Hindlimb muscle (tissue), 1 donor: ENCODE measurements around the gene CYFIP2. TPM values are rescaled to one million over a fixed set of nuclear protein-coding genes. Genes with fewer than 3 reads are reported as not detected.

Experiments
- DNase-seq: peaks from one replicate; pipeline ENCODE4 v3.0.0-alpha.2; 2013
- polyA plus RNA-seq: library from polyadenylated mRNA; unstranded; fragments of 120-200 nt; gene quantifications from one replicate; pipeline ENCODE4 v1.2.1, GENCODE V29; 2013; ENCODE audit not compliant: insufficient read length

CYFIP2 gene
- polyA plus RNA-seq, 1 donor: 5.7 TPM

GRCh38 chr5:157326440-157327005, 60.6 kb downstream of the CYFIP2 start:
- DNase-seq: no peak

DNA sequence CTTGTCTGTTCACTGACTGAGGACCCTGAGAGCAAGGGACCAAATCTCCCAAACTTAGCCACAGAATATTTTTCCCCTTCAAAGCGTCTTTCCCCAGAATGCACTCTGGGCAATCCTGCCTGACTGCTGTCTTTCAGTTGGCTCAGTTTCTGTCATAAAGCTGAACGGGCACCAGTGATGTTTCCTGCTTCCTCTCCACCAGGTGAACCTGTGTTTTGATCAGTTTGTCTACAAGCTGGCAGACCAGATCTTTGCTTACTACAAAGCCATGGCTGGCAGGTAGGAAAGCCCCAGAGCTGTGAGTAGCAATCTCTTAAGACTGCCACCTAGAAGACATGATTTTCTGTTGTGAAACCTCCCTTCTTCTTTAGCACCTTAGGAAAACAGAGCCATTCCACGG, 61.8 kb downstream of the CYFIP2 start:
- no peak for DNase-seq

- peak; percentile 78 for DNase-seq
Measured at GRCh38 chr5:157328277-157328912, 62.5 kb downstream of the CYFIP2 start.

DNA sequence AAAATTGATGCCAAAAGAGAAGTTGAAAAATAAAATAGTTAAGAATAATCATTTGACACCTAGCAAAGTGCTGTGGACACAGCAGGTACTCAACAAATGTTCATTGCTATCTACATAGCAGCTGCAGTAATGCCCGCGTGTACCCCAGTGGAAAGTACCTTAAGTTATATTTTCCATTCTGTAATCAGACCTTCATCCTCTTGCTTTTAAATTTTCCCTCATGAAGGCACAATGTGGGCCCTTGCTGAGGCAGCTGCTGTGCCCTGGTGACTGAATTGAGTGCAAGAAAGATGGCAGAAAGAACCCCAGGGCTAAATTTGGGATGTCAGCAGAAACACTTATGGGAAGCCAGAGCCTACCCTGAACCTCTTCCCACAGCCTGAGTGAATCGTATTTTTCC, 65.9 kb downstream of the CYFIP2 start:
- no peak for DNase-seq

GRCh38 chr5:157335534-157336422, 69.9 kb downstream of the CYFIP2 start:
- DNase-seq: no peak

GRCh38 chr5:157336423-157336744, 70.5 kb downstream of the CYFIP2 start:
- DNase-seq: no peak

GRCh38 chr5:157339409-157339808, 73.5 kb downstream of the CYFIP2 start:
- DNase-seq: no peak

DNA sequence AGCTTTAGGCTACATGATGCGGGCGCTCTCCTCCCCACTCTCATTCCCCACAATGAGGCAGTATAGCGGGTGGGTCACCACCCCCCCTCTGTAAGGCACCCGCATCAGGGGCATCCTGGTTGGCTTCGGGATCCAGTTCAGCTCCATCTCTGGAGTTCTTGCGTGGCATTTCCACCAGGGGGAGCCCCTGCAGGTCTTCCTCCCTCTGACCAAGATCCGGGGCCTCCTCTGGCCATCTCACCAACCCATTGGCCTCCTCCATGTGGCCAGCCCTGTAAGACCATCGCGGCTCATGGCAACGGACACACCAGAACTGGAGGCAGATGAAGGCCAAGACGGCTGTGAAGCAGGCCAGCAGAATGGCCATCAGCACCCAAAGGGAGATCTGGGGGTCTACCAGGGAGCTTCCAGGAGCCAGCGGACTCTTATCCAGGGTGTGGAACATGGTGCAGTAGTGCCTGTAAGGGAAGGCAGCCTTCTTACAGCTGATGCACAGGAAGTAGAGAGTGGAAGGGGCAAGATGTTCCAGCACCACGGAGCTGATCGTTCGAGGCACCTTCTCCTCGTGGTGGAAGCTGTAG, 77.0 kb downstream of the CYFIP2 start:
- no peak for DNase-seq

- DNase-seq: no peak
Measured at GRCh38 chr5:157343842-157344790, 78.2 kb downstream of the CYFIP2 start.

DNA sequence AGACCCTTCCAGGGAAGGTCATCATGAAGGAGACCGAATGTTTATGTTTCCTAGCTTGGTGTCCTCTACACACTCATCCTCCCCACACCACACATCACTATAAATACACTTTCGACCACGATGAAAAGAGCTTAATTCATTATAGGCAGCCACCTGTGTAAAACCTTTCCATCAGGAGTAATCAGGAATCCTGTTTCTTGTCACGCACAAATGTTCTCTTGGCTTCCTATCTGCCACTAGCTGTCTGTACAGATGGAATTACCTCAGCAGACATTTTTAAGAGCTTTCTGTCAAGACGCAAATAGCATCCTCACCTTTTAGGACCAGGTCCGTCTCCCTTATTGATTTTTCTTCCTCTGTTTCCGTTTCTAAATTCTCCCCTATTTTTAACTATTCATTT, 79.1 kb downstream of the CYFIP2 start:
- no peak for DNase-seq

GRCh38 chr5:157345485-157345884, 79.6 kb downstream of the CYFIP2 start:
- no peak for DNase-seq

DNA sequence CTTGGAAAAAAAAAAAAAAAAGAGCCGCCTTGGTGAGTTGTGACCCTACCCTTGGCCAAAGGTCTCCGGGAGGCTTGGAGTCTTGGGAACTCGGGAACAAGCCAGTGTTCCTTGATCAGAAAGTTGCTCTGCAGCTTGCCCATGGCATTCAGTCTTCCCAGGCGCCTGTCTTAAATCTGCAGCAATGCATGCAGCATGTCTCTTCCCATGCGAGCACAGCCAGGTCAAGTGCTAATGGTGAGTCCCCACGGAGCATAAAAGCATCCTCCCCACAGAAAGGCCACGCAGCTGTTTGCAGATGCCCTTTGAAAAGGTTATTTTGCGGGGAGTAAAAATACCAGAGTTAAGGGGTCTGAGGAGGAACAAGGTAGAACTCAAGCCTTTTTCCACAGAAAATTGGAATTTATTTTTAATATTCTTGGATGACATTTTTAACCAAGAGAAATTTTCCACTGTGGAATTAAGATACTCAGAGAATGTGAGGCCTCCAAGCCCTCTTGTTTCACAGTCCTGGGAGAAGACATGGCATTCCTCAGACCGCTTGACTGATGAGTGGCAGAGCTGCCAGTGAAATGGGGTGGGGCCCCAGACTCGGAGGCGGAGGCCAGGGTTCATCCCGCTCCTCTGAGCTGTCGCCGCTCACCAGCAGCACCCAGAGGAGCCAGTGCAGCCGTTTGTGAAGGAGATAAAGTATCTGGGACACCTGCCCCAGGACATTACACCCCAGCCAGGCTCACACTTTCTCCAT, 81.6 kb downstream of the CYFIP2 start:
- DNase-seq: no peak

- no peak for DNase-seq
Measured at GRCh38 chr5:157348049-157348400, 82.1 kb downstream of the CYFIP2 start.

- DNase-seq: no peak
Measured at GRCh38 chr5:157350939-157351801, 85.2 kb downstream of the CYFIP2 start.

DNA sequence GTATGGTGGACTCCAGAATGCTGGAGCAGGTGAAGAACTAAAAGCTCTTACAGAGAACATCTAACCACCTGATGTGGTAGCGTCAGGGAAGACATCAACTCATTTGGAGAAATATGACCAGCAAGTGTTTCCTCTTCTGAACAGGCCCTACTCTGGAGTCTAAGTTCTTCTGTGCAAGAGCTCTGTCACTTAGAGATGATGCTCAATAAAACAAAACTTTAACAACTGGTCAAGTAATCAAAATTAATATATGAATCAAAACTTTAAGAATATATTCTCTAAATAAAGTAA, 85.8 kb downstream of the CYFIP2 start:
- DNase-seq: no peak

DNA sequence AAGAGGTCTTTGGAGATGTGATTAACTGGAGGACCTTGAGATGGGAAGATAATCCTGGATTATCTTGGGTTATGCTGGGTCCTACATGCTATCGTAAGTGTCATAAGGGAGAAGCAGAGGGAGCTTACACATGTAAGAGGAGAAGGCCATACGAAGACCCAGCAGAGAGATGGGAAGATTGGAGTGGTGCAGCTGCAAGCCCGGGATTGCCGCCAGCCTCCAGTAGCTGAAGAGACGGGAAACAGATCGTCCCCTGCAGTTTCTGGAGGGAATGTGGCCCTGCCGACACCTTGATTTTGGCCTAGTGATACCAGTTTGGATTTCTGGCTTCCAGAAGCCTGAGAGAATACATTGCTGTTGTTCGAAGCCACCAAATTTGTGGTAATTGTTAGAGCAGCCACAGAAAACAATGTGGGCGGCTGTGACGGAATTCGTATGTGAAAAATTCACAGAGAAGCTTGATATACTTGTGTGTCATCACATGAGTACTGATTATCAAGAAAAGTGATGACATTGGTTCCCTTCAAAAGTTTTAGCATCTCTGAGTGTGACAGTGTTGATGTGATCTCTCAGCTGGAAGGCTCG, 86.9 kb downstream of the CYFIP2 start:
- no peak for DNase-seq

GRCh38 chr5:157354800-157355199, 88.9 kb downstream of the CYFIP2 start:
- no peak for DNase-seq

GRCh38 chr5:157356576-157356975, 90.7 kb downstream of the CYFIP2 start:
- no peak for DNase-seq

DNA sequence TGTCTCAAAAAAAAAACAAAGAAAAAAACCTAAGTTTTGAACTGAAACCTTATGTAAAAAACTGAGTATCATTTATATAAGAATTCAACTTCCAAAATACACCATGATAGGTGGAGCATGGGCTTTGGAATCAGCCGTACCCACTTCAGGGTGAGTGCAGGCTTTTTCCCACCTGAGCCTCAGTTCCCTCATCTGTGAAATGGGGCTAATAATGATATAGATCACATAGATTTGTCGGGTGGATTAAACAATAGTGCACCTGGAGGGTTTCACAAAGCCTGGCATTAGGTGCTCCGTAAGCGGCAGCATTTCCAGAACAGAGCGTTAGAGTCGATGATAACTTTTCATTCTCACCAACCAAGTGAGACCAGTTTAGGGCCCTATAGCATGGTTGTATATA, 91.9 kb downstream of the CYFIP2 start:
- no peak for DNase-seq

- DNase-seq: no peak
Measured at GRCh38 chr5:157358871-157359270, 92.9 kb downstream of the CYFIP2 start.
